Motor neuron (in vitro differentiated cells): Measurements from ENCODE around the gene MCMBP. TPM values are rescaled to one million over a fixed set of nuclear protein-coding genes. Genes with fewer than 3 reads are reported as not detected.
"Not testable (repeated sequence)": the region's sequence is repeated elsewhere in the genome, so short reads cannot be mapped to it uniquely, and the experiment has no call there.

Experiments used
- ATAC-seq, 8 experiments: fragments of 200-7000 bp; cut with Tn5 transposase; replicated peaks in 6 of 8; 2 replicates each; pipeline ENCODE4 v1.8.0; 2021; ENCODE audit warnings: mild to moderate bottlenecking in 8 of 8, moderate library complexity in 8 of 8
- H3K27ac ChIP-seq, 2 donors: fragments of 250-450 bp; sonication (Bioruptor Pico); 2 replicates each; pipeline ENCODE4 v1.9.0; 2021; ENCODE audit warnings: antibody characterized with exemption in 2 of 2, mild to moderate bottlenecking in 2 of 2, moderate library complexity in 1 of 2
- H3K4me1 ChIP-seq, 2 donors: fragments of 250-450 bp; sonication (Bioruptor Pico); replicated peaks in 1 of 2; 2 replicates each; pipeline ENCODE4 v1.6.1; 2021; ENCODE audit warnings: antibody characterized with exemption in 2 of 2, mild to moderate bottlenecking in 2 of 2, moderate library complexity in 1 of 2
- H3K4me3 ChIP-seq, 5 donors: fragments of 250-450 bp; sonication (Bioruptor Pico); 2 replicates each; pipeline ENCODE4 v1.9.0; 2021; ENCODE audit warnings: antibody characterized with exemption in 5 of 5, mild to moderate bottlenecking in 5 of 5, moderate library complexity in 4 of 5
- WGBS, 10 experiments: fragments of 450-650 bp; shearing (Covaris generic); methylation state at CpG; one replicate each; pipeline ENCODE4 v1.0.0; 2022; 5-methylcytosine and 5-hydroxymethylcytosine counted together
- in situ Hi-C, 9 experiments: fragments of 400-800 bp; cut with MboI; loops; one replicate each; pipeline ENCODE4 v1.15.0; 2021; ENCODE audit warnings: low sequenced_read_pairs in 9 of 9, low pct_unique_long_range_greater_than_20kb in 2 of 9; ENCODE audit not compliant: unreplicated experiment in 9 of 9
- total RNA-seq, 8 experiments: library from RNA; unstranded; fragments of 300-600 nt; gene quantifications; 2 replicates each; pipeline versions ENCODE4 v1.2.3 to v1.2.4, GENCODE V29; 2022

Gene MCMBP
- total RNA-seq = 10 to 100 TPM; 27.2 to 60.8 (median 33.0) TPM

GRCh38 chr10:119872610-119872859 lies at the start of gene MCMBP:
Gene MCMBP (minus strand): TSS chr10:119872843. CDS start chr10:119872584, 259 bp downstream.
- Histone ChIP-seq H3K27ac (peak within 1 kb of the TSS; percentile 76 to 88), H3K4me3 (peak within 1 kb of the TSS; percentile 74 to 89 (median 86)), H3K4me1 (peaks cover 11 to 25% of the 10 kb centered on the region in 2 donors)
- in situ Hi-C loops = loop anchor here in 5 of 9 experiments (25.0 kb wide), 3 partner anchors 110 to 685 kb away; partner anchors contain the start of genes PRDX3 (in 2 of the 5) and TIAL1 (in 2 of the 5)
- ATAC-seq = peak in 3 of 8 experiments; percentile 33 to 43 (median 35)
- WGBS, 10 experiments = no CpG with 5 or more reads among the region's 42 CpGs

GRCh38 chr10:119919826-119920225 lies 47.2 kb upstream of the MCMBP start:
- 77 to 100% (median 100%) methylated on average over 1 of the region's 1 CpG; no CpG with 5 or more reads in 2 of the 10 experiments for whole genome bisulfite sequencing, 10 experiments
- no peak for ATAC-seq
- Histone ChIP-seq H3K4me3 (no peak overlapping the region), H3K27ac (no peak overlapping the region), H3K4me1 (no peaks in the 10 kb centered on the region)
- in situ Hi-C loops = no loop called here

GRCh38 chr10:119919271-119919670 lies 46.6 kb upstream of the MCMBP start:
- Histone ChIP-seq H3K27ac (no peak overlapping the region), H3K4me1 (no peaks in the 10 kb centered on the region), H3K4me3 (no peak overlapping the region)
- in situ Hi-C loops = no loop called here
- ATAC-seq = no peak
- WGBS, 10 experiments = 83 to 100% (median 98%) methylated on average over 1 to 3 of the region's 3 CpGs

- in situ Hi-C loops = no loop called here
- no peak for ATAC-seq
- 66 to 100% (median 96%) methylated on average over 1 to 3 of the region's 3 CpGs; no CpG with 5 or more reads in 1 of the 10 experiments for WGBS, 10 experiments
These were observed 45.1 kb upstream of the MCMBP start for GRCh38 chr10:119917777-119918176.

GRCh38 chr10:119910689-119911088 lies 38.0 kb upstream of the MCMBP start:
- in situ Hi-C loops = no loop called here
- WGBS, 10 experiments = 88 to 100% (median 96%) methylated on average over 1 to 6 of the region's 6 CpGs

More at GRCh38 chr10:119917777-119918176, 45.1 kb upstream of the MCMBP start:
- Histone ChIP-seq H3K27ac (no peak overlapping the region), H3K4me3 (no peak overlapping the region), H3K4me1 (no peaks in the 10 kb centered on the region)

GRCh38 chr10:119908166-119908565 lies 35.5 kb upstream of the MCMBP start:
- in situ Hi-C loops = no loop called here
- Histone ChIP-seq H3K4me3 (no peak overlapping the region), H3K4me1 (no peaks in the 10 kb centered on the region), H3K27ac (no peak overlapping the region)
- ATAC-seq = peak in 2 of 8 experiments; percentile 27 to 36

More at GRCh38 chr10:119910689-119911088, 38.0 kb upstream of the MCMBP start:
- H3K4me1 ChIP-seq = no peaks in the 10 kb centered on the region
- no peak overlapping the region for H3K4me3 ChIP-seq
- H3K27ac ChIP-seq = no peak overlapping the region
- ATAC-seq = no peak

GRCh38 chr10:119907695-119908094 lies 35.1 kb upstream of the MCMBP start:
- in situ Hi-C loops, H3K4me1 ChIP-seq, H3K27ac ChIP-seq, ATAC-seq, H3K4me3 ChIP-seq: not testable (repeated sequence)
- WGBS, 10 experiments = 81 to 100% (median 95%) methylated on average over 2 to 7 of the region's 7 CpGs; no CpG with 5 or more reads in 3 of the 10 experiments

GRCh38 chr10:119903946-119904666 lies 31.5 kb upstream of the MCMBP start:
- Histone ChIP-seq H3K4me3 (no peak overlapping the region), H3K27ac (no peak overlapping the region), H3K4me1 (peaks cover 3 to 11% of the 10 kb centered on the region in 2 donors)
- in situ Hi-C loops = no loop called here
- 80 to 98% (median 90%) methylated on average over 1 to 14 of the region's 16 CpGs; no CpG with 5 or more reads in 1 of the 10 experiments for WGBS, 10 experiments
- no peak for ATAC-seq

GRCh38 chr10:119898577-119898976 lies 25.9 kb upstream of the MCMBP start:
- no peak for ATAC-seq
- Histone ChIP-seq H3K27ac (no peak overlapping the region), H3K4me3 (no peak overlapping the region), H3K4me1 (peaks cover 3 to 35% of the 10 kb centered on the region in 2 donors)
- in situ Hi-C loops = no loop called here
- 63 to 100% (median 95%) methylated on average over 2 to 3 of the region's 4 CpGs; no CpG with 5 or more reads in 2 of the 10 experiments for whole genome bisulfite sequencing, 10 experiments

- Histone ChIP-seq H3K4me3 (no peak overlapping the region), H3K4me1 (peaks cover 3 to 36% of the 10 kb centered on the region in 2 donors), H3K27ac (no peak overlapping the region)
- ATAC-seq = peak in 2 of 8 experiments; percentile 2 to 6
- in situ Hi-C loops = no loop called here
- WGBS, 10 experiments = 48 to 100% (median 88%) methylated on average over 2 to 9 of the region's 9 CpGs
These were observed 24.5 kb upstream of the MCMBP start for GRCh38 chr10:119896937-119897770.

GRCh38 chr10:119896061-119896655 lies 23.5 kb upstream of the MCMBP start:
- WGBS, 10 experiments = 11 to 90% (median 72%) methylated on average over 2 to 4 of the region's 4 CpGs
- ATAC-seq = peak in 2 of 8 experiments; percentile 5 to 17
- Histone ChIP-seq H3K4me3 (no peak overlapping the region), H3K4me1 (peaks cover 6 to 42% of the 10 kb centered on the region in 2 donors), H3K27ac (no peak overlapping the region)
- in situ Hi-C loops = no loop called here

- 83 to 100% (median 96%) methylated on average over 1 to 3 of the region's 3 CpGs; no CpG with 5 or more reads in 1 of the 10 experiments for WGBS, 10 experiments
- peak overlapping the region; percentile 98 to 99 for H3K27ac ChIP-seq
- in situ Hi-C loops = no loop called here
- no peak for ATAC-seq
- H3K4me3 ChIP-seq = peak overlapping the region; percentile 72 to 91 (median 78)
- H3K4me1 ChIP-seq = peaks cover 4 to 29% of the 10 kb centered on the region in 2 donors
These were observed 21.3 kb upstream of the MCMBP start for GRCh38 chr10:119893845-119894427.
